GM18870 (cell line): ENCODE data around the gene SLC34A3.
"Not testable (repeated sequence)": the region's sequence is repeated elsewhere in the genome, so short reads cannot be mapped to it uniquely, and the experiment has no call there.

Source experiments
- ATAC-seq: cut with Tn5 transposase; IDR thresholded peaks from one replicate; pipeline ENCODE4 v1.9.1; 2021; ENCODE audit warnings: moderate library complexity; ENCODE audit not compliant: unreplicated experiment

Gene SLC34A3

GRCh38 chr9:137228968-137229896, 1.5 kb upstream of the SLC34A3 start:
- no peak for ATAC-seq

GRCh38 chr9:137229903-137230704, 597 bp upstream of the SLC34A3 start:
- ATAC-seq, result no peak

- ATAC-seq, result no peak
These were observed 805 bp downstream of the SLC34A3 start for GRCh38 chr9:137231372-137232039.

GRCh38 chr9:137232101-137232500, 1.4 kb downstream of the SLC34A3 start:
- no peak for ATAC-seq

- no peak for ATAC-seq
These were observed 1.8 kb downstream of the SLC34A3 start for GRCh38 chr9:137232510-137232909.

GRCh38 chr9:137233143-137233980, 2.7 kb downstream of the SLC34A3 start:
- no peak for ATAC-seq

GRCh38 chr9:137234055-137234697, 3.5 kb downstream of the SLC34A3 start:
- no peak for ATAC-seq

GRCh38 chr9:137234758-137235423, 4.2 kb downstream of the SLC34A3 start:
- ATAC-seq, result no peak

GRCh38 chr9:137235424-137236237, 4.9 kb downstream of the SLC34A3 start:
- no peak for ATAC-seq

- no peak for ATAC-seq
These were observed 5.7 kb downstream of the SLC34A3 start for GRCh38 chr9:137236238-137236935.

- ATAC-seq, result no peak
These were observed 6.3 kb downstream of the SLC34A3 start for GRCh38 chr9:137236936-137237421.

GRCh38 chr9:137237759-137238726, 7.3 kb downstream of the SLC34A3 start:
- no peak for ATAC-seq

- ATAC-seq, result not testable (repeated sequence)
These were observed 9.0 kb downstream of the SLC34A3 start for GRCh38 chr9:137239541-137240200.

GRCh38 chr9:137240318-137240840, 9.7 kb downstream of the SLC34A3 start:
- ATAC-seq, result peak; percentile 2

- ATAC-seq, result peak; percentile 89
These were observed 10.3 kb downstream of the SLC34A3 start, which contains the start of gene TUBB4B for GRCh38 chr9:137240841-137241489. TSS of gene TUBB4B (plus strand) at chr9:137241287. CDS start at chr9:137241361, 74 bp downstream.
